Gastroesophageal sphincter (tissue), 4 donors: ENCODE data around the gene PSTPIP1. TPM values are rescaled to one million over a fixed set of nuclear protein-coding genes. Genes with fewer than 3 reads are reported as not detected.
A peak's percentile ranks its signal among the peaks of the same experiment; 100 is the strongest.

Source experiments
- ATAC-seq: fragments of 150-250 bp; one replicate; pipeline ENCODE4 v1.9.1; 2016; ENCODE audit warnings: mild to moderate bottlenecking, moderate library complexity
- H3K27ac ChIP-seq, 4 donors: fragments of 200-600 bp; sonication (generic) in 3 of 4; 1 replicate in 3 of 4; 2 replicates in 1 of 4; pipeline ENCODE4 v1.5.1; 2016 to 2019
- H3K27me3 ChIP-seq: fragments of 200-600 bp; sonication (generic); one replicate; pipeline ENCODE4 v1.5.1; 2019
- H3K36me3 ChIP-seq, 2 donors: fragments of 200-600 bp; sonication (generic); one replicate each; pipeline ENCODE4 v1.5.1; 2019; ENCODE audit warnings: control low read depth in 1 of 2
- H3K4me1 ChIP-seq, 3 donors: fragments of 200-600 bp; sonication (generic); 1 replicate in 2 of 3; 2 replicates in 1 of 3; pipeline ENCODE4 v1.5.1; 2016 to 2019; ENCODE audit warnings: control low read depth in 2 of 3
- H3K4me3 ChIP-seq, 2 donors: fragments of 200-600 bp; sonication (generic); one replicate each; pipeline ENCODE4 v1.5.1; 2019; ENCODE audit warnings: mild to moderate bottlenecking in 1 of 2, moderate library complexity in 1 of 2
- H3K9me3 ChIP-seq, 3 donors: fragments of 200-600 bp; sonication (generic); one replicate each; pipeline ENCODE4 v1.5.1; 2017 to 2019; ENCODE audit warnings: control low read depth in 2 of 3
- CTCF ChIP-seq, 4 experiments: fragments of 200-600 bp in 2 of 4; fragments of 450-650 bp in 2 of 4; sonication (generic) in 1 of 4; IDR thresholded peaks; one replicate each; pipeline ENCODE4 v1.5.1; 2017 to 2019; ENCODE audit warnings: antibody characterized with exemption in 4 of 4, mild to moderate bottlenecking in 2 of 4, moderate library complexity in 2 of 4
- EP300 ChIP-seq: sonication (generic); formaldehyde crosslinking; IDR thresholded peaks from one replicate; pipeline ENCODE4 v1.6.1; 2017; ENCODE audit warnings: antibody characterized with exemption, mild to moderate bottlenecking
- POLR2A ChIP-seq, 2 donors: fragments of 450-650 bp; IDR thresholded peaks; one replicate each; pipeline ENCODE4 v1.6.1; 2017; ENCODE audit warnings: antibody characterized with exemption in 2 of 2, mild to moderate bottlenecking in 2 of 2, moderate library complexity in 1 of 2
- POLR2AphosphoS5 ChIP-seq: sonication (generic); formaldehyde crosslinking; IDR thresholded peaks from one replicate; pipeline ENCODE4 v1.6.1; 2017; ENCODE audit warnings: antibody characterized with exemption
- WGBS, 2 donors: methylation state at CpG; one replicate each; pipeline ENCODE4 v1.1.5; 2018; ENCODE audit warnings: low coverage in 1 of 2; 5-methylcytosine and 5-hydroxymethylcytosine counted together
- total RNA-seq, 4 donors: library from RNA; depleted of rRNA; stranded (reverse); fragments of >200 nt; gene quantifications; one replicate each; pipeline ENCODE4 v1.1.0, GENCODE V29; 2016

The PSTPIP1 gene
- total RNA-seq, 4 donors from 2014 or later, result 7.1 to 18.2 (median 9.0) TPM

- H3K4me3 ChIP-seq, result no peak overlapping the region
- no peak for ATAC-seq
- H3K36me3 ChIP-seq, result peaks cover 3 to 69% of the 10 kb centered on the region in 2 donors
- peaks cover 0 to 14% (median 4%) of the 10 kb centered on the region in 3 donors for H3K4me1 ChIP-seq
- no peak overlapping the region for H3K27ac ChIP-seq
- 75 to 78% methylated on average over 5 to 6 of the region's 8 CpGs for WGBS, 2 donors
- TF ChIP-seq POLR2AphosphoS5, result no peak
- no peak for TF ChIP-seq EP300
- TF ChIP-seq POLR2A (IDR thresholded peaks at IDR 0.05), result no peak
- TF ChIP-seq CTCF (IDR thresholded peaks at IDR 0.05), result no peak
- H3K27me3 ChIP-seq, result no peaks in the 10 kb centered on the region
- H3K9me3 ChIP-seq, result no peaks in the 10 kb centered on the region
Observed at GRCh38 chr15:77042245-77042919, 47.5 kb downstream of the PSTPIP1 start.

GRCh38 chr15:77042955-77043920 lies 48.3 kb downstream of the PSTPIP1 start:
- no peak overlapping the region for H3K4me3 ChIP-seq
- no peak for TF ChIP-seq CTCF (IDR thresholded peaks at IDR 0.05)
- TF ChIP-seq EP300, result no peak
- no peak for TF ChIP-seq POLR2AphosphoS5
- no peak for TF ChIP-seq POLR2A (IDR thresholded peaks at IDR 0.05)
- H3K27ac ChIP-seq, result no peak overlapping the region
- WGBS, 2 donors, result 70 to 95% methylated on average over 5 to 13 of the region's 20 CpGs
- H3K9me3 ChIP-seq, result no peaks in the 10 kb centered on the region
- H3K27me3 ChIP-seq, result no peaks in the 10 kb centered on the region
- ATAC-seq, result no peak
- H3K4me1 ChIP-seq, result peaks cover 0 to 18% (median 4%) of the 10 kb centered on the region in 3 donors
- H3K36me3 ChIP-seq, result peaks cover 3 to 69% of the 10 kb centered on the region in 2 donors

- 64 to 70% methylated on average over 3 to 7 of the region's 7 CpGs for WGBS, 2 donors
- Histone ChIP-seq H3K4me1 (peaks cover 0 to 19% (median 4%) of the 10 kb centered on the region in 3 donors), H3K27me3 (no peaks in the 10 kb centered on the region), H3K27ac (peak overlapping the region in 1 of 4 donors; percentile 10), H3K9me3 (no peaks in the 10 kb centered on the region), H3K4me3 (no peak overlapping the region), H3K36me3 (peaks cover 3 to 69% of the 10 kb centered on the region in 2 donors)
- no peak for TF ChIP-seq POLR2AphosphoS5
- no peak for TF ChIP-seq EP300
- no peak for TF ChIP-seq POLR2A (IDR thresholded peaks at IDR 0.05)
- TF ChIP-seq CTCF (IDR thresholded peaks at IDR 0.05), result no peak
- peak; percentile 39 for ATAC-seq
Observed at GRCh38 chr15:77044228-77045042, 49.5 kb downstream of the PSTPIP1 start.

GRCh38 chr15:77045985-77046384 lies 51.1 kb downstream of the PSTPIP1 start:
- peaks cover 3 to 67% of the 10 kb centered on the region in 2 donors for H3K36me3 ChIP-seq
- TF ChIP-seq CTCF (IDR thresholded peaks at IDR 0.05) (no peak), EP300 (no peak), POLR2AphosphoS5 (no peak), POLR2A (IDR thresholded peaks at IDR 0.05) (no peak)
- WGBS, 2 donors, result 80 to 89% methylated on average over 1 of the region's 1 CpG
- no peaks in the 10 kb centered on the region for H3K27me3 ChIP-seq
- no peaks in the 10 kb centered on the region for H3K9me3 ChIP-seq
- no peak overlapping the region for H3K27ac ChIP-seq
- ATAC-seq, result no peak
- no peak overlapping the region for H3K4me3 ChIP-seq
- peaks cover 0 to 19% (median 4%) of the 10 kb centered on the region in 3 donors for H3K4me1 ChIP-seq
